ENCODE results near the gene SNTB2. TPM values are rescaled to one million over a fixed set of nuclear protein-coding genes. Genes with fewer than 3 reads are reported as not detected.
A peak's percentile ranks its signal among the peaks of the same experiment; 100 is the strongest.
"Not testable (repeated sequence)": the region's sequence is repeated elsewhere in the genome, so short reads cannot be mapped to it uniquely, and the experiment has no call there.

Gene SNTB2
- total RNA-seq, 1 experiment from 2014 or later = 48.2 TPM

DNA sequence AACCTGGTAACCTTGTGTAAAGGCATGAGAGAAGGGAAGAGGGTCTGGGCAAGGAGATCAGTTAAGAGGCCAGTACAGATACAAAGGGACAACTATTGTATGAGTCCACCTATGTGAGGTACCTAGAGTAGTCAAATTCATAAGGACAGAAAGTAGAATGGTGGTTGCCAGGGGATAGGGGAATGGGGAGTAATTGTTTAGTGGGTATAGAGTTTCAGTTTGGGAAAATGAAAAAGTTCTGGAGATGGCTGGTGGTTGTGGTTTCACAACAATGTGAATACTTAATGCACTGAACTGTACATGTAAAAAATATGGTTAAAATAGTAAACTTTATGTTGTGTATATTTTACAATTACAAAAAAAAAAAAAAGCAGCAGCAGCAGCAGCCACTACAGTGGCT lies 49.4 kb downstream of the SNTB2 start:
- DNase-seq (ENCODE audit: low read depth) = no peak

DNA sequence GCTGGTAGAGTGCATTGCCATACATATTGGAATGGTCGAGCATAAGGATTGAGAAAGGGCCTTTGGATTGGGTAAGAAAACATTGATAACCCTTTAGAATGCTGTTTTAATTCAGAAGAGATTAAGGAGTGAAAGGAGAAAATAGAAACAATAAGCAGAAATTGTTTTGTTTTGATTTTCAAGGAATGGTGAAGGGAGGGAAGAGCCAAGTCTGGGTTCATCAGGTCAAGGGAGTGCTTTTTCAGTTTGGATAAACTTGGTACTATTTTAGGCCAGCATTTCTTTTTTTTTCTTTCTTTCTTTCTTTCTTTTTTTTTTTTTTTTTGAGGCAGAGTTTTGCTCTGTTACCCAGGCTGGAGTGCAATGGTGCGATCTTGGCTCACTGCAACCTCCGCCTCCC lies 50.3 kb downstream of the SNTB2 start:
- no peak for DNase-seq (ENCODE audit: low read depth)

DNA sequence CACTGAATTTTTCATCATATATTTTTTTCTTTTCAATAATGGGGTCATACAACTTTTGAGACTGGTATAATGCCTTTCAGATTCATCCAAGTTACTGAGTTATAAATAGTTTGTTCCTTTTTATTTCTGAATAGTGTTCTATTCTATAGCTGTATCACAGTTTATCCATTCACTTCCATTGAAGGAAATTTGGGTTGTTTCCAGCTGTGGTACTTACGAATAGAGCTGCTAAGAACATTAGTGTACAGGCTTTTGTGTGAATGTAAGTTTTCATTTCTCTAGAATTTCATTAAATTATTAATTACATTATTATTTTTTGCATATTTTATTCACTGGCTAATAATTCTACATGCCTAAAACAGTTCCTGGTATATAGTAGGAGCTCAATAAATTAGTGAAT lies 52.9 kb downstream of the SNTB2 start:
- no peak for DNase-seq (ENCODE audit: low read depth)

DNA sequence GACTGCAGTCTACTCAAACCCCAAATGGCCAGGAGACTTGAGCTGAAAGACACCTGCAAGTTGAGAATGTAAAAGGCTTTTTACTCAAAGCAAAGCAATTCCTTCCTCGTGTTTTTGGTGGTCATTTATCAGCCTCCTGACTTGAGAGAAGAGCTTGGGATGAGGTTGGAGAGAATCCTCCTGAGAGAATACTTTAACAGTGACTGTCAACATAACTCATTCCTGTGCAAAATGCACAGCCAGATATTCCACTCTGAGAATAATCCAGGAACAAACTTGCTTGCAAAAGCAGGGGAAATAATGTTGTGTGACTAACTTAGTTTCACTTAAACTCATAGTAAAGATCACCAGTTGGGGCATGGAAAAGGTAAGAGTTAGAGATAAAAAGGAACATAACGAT lies 53.4 kb downstream of the SNTB2 start:
- DNase-seq (ENCODE audit: low read depth) = no peak

DNA sequence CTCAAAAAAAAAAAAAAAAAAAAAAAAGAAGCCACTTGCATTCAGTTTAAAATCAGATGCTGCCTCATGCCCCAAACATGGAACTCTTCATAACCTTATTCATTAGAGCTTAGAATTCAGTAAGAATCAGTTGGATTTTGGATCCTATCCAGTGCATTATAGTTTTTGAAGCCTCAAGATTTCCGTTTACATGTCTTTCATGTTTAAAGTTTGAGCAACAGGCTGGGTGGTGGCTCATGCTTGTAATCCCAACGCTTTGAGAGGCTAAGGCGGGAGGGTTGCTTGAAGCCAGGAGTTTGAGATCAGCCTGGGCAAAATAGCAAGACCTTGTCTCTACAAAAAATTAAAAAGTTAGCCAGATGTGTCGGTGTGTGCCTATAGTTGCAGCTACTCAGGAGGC lies 55.0 kb downstream of the SNTB2 start:
- DNase-seq (ENCODE audit: low read depth) = no peak

DNA sequence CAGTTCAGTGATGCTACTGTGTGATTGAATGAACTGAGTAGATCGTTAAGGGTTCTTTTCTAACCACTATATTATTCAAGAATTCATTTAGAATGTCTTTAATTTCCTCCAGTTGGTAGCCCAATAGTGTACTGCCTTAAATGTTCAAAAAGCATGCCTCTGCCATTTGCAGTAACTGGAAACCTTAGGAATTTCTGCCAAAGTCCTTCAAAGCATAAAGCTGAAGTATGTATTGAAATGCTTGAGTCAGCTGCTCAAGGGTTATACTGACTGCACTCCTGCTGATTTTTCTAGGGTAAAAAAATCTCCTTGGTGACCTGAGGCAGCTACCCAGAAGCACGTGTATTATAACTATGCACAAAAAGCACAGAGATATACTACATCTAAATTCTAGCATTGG lies 56.5 kb downstream of the SNTB2 start:
- DNase-seq (ENCODE audit: low read depth) = no peak

DNA sequence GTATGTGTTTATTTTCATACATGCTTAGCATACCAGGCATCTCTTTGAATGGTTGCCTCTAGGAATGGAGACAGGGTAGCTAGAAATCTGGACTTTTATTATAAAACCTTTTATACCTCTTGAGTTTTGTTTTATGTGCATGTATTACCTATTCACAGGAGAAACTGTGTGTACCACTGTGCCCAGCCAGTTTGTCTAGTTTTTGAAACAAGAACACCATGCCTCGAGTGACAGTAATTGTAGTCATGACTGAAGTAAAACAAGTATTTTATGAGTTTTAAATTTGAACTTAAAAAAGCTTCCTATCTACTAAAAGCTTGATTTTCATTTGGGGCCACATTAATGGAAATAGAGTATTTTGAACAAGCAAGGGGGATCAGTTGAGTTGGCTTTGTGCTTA lies 57.4 kb downstream of the SNTB2 start:
- DNase-seq (ENCODE audit: low read depth) = no peak

DNA sequence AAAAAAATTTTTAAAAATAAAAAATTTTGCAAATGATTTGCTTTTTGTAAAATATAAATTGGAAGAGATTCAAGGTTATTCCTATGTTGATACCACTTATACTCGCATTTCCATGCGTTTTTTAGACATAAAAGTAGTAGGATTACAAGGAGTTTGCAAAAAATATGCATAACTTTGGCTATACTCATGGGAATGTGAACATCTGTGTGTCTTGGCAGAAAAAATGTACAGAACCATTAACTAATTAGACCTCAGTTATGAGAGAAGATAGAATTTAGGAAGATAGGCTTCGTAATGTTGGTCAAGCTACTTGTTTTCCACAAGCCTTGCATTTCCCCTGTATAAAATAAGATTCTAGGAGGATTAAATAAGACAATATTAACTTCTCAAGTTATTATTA lies 63.1 kb downstream of the SNTB2 start:
- no peak for DNase-seq (ENCODE audit: low read depth)

DNA sequence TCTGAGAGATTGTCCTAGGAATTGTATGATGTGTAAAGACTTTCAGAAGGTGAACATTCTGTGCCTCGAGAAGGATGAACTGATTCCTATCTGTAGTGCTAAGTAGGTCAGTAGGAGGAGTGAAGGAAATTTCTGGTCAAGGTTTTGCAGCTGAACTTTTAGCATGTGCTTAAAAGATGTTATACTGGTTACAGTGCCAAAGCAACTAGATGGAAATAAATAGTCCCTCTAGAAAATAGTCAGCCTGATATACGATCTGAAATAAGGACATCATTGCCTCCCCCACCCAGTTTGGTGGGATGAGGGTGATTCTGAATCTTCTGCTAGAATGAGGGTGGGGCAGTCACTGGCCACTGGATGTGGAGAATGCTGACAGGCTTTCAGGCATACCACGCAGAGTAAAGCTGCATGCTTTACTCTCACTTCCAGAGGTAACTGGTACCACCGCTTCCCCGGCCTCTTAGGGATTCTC lies 66.9 kb downstream of the SNTB2 start:
- no peak for DNase-seq (ENCODE audit: low read depth)

DNA sequence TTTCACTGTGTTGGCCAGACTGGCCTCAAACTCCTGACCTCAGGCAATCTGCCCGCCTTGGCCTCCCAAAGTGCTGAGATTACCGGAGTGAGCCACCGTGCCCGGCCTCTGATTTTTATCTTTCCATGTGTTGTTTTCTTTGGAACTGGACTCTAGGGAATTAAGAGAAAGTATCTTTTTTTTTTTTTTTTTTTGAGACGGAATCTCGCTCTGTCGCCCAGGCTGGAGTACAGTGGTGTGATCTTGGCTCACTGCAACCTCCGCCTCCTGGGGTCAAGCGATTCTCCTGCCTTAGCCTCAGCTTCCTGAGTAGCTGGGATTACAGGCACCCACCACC lies 72.4 kb downstream of the SNTB2 start:
- not testable (repeated sequence) for DNase-seq (ENCODE audit: low read depth)

DNA sequence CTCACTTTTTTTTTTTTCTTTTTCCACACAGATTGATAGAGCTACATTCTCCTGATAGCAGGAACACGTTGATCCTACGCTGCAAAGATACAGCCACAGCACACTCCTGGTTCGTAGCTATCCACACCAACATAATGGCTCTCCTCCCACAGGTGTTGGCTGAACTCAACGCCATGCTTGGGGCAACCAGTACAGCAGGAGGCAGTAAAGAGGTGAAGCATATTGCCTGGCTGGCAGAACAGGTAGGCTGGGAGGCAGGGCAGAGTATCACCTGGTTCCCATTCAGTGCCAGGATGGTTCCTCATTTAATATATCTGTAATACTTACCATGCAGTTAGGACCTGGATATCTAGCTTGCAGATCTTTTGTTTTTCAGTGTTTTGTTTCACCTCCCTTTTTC lies 73.1 kb downstream of the SNTB2 start:
- no peak for DNase-seq (ENCODE audit: low read depth)

DNA sequence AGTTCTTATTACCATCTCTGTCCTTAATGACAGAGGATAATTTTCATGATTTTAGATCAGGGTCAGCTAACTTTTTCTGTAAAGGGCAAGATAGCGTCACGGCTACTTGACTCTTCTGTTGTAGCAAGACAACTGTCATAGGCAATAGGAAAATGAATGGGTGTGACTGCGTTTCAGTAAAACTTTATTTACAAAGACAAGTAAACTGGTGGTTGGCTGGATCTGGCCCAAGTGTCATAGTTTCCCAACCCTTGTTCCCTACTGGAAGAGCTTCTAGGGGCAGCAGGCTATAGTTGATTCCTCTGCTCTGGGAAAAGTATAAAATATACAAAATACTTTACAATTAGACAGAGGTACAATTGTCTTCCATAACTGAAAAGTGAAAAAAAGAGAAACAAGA lies 73.5 kb downstream of the SNTB2 start:
- no peak for DNase-seq (ENCODE audit: low read depth)

DNA sequence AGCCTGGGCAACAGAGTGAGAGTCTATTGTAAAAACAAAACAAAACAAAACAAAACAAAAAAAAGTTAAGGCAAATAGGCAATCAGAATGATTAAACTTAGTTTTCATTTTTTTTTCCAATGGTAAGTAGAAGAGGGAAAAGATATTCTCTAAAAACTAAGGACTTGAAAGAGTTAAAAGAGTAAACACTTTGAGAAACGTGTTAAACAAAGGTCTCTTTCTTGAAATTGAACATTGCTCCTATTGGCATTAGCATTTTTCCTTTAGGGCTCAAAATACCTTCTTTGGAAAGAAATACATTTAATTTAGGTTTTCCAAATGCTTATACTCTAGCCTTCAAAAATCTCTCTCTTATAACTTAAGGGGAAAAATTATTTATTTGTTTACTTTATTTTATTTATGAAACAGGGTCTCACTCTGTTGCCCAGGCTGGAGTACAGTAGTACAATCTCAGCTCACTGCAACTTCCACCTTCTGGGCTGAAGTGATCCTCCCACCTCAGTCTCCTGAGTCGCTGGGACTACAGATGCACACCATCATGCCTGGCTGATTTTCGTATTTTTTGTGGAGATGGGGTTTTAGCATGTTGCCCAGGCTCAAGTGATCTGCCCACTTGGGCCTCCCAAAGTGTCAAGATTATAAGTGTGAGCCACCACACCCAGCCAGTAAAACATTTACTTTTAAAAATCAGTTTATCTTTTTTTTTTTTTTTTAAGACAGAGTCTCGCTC lies 79.5 kb downstream of the SNTB2 start:
- no peak for DNase-seq (ENCODE audit: low read depth)

DNA sequence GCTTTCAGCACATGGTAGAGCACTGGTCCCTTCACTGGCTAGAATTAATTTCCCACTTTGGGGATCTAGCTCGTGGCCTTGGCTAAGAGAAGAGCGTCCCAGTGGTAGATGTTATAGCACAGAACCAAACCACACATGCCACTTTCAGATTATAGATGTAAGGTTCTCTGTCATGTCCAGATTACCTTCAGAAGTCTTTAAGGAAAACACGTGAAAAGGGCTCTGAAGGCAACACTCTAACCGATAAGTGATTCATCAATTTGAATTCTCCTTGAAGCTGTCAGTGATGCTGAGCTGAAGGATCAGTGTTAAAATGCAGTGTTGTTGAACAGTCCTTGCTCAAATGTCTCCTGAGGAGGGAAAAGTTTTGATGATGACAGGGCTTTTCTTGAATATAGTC lies 80.7 kb downstream of the SNTB2 start:
- no peak for DNase-seq (ENCODE audit: low read depth)

DNA sequence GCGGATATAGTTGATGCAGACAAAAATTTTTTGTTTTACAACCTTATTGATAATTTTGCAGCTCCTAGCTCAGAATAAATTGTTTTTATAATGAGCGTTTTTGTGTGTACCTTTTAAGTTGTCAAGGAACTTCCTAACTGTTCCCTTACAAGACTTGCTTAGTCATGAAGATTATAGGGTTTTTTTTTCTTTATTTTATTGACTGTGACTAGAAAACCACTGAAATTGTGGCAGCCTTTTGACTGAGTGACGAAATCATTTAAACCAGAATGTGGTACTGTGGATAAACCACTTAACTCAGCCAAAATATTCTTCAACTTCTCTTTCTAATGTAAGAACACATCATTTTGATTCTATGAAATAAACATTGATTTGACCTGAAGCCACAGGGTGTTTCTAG lies 83.4 kb downstream of the SNTB2 start:
- DNase-seq (ENCODE audit: low read depth) = peak; percentile 55

DNA sequence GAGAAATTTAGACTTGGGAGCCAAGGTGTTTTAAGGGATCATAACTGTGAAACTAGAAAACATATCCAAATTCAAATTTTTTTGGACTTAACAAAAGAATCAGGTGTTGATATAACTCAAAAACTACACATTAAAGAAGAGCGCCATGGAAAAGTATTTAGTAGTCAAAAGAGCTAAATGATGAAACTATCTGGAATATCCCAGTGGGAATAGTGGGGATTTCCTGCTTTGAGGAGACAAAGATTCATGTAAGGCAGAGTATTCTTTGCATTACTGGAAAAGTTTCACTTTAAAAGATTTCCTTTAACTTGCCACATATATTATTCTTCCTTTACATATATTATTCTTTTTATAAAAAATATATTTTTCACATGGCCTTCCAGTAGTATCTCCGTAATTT lies 83.9 kb downstream of the SNTB2 start:
- DNase-seq (ENCODE audit: low read depth) = no peak

DNA sequence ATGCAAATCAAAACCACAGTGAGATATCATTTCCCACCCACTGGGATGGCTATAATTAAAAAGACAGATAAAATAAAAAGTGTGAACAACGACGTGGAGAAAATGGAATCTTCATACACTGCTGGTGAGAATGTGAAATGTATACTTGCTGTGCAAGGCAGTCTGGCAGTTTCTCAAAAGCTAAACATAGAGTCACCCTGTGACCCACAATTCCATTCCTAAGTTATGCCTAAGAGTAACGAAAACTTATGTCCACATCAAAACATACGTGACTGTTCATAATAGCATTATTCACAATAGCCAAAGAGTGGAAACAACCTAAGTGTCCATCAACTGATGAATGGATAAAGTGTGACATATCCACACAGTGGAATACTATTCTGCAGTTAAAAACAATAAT lies 86.0 kb downstream of the SNTB2 start:
- DNase-seq (ENCODE audit: low read depth) = no peak

DNA sequence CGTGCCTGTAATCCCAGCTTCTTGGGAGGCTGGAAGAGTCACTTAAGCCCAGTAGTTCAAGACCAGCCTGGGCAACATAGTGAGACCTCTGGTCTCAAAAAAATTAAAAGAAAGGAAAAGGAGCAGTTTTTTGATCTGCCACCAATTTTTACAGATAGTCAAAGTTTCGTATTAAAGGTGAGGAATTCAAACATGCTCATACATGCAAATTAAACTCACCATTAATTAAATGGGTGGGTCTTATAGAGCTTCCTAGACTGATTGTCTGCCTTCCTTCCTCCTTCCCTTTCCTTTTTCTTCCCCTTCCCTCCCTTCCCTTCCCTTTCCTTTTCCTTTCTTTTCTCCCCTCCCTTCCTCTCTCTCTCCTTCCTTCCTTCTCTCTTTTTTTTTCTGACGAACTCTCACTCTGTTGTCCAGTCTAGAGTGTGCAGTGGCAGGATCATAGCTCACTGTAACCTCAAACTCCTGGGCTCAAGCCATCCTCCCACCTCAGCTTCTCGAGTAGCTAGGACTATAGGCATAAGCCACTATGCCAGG lies 87.8 kb downstream of the SNTB2 start:
- DNase-seq (ENCODE audit: low read depth) = peak; percentile 38

DNA sequence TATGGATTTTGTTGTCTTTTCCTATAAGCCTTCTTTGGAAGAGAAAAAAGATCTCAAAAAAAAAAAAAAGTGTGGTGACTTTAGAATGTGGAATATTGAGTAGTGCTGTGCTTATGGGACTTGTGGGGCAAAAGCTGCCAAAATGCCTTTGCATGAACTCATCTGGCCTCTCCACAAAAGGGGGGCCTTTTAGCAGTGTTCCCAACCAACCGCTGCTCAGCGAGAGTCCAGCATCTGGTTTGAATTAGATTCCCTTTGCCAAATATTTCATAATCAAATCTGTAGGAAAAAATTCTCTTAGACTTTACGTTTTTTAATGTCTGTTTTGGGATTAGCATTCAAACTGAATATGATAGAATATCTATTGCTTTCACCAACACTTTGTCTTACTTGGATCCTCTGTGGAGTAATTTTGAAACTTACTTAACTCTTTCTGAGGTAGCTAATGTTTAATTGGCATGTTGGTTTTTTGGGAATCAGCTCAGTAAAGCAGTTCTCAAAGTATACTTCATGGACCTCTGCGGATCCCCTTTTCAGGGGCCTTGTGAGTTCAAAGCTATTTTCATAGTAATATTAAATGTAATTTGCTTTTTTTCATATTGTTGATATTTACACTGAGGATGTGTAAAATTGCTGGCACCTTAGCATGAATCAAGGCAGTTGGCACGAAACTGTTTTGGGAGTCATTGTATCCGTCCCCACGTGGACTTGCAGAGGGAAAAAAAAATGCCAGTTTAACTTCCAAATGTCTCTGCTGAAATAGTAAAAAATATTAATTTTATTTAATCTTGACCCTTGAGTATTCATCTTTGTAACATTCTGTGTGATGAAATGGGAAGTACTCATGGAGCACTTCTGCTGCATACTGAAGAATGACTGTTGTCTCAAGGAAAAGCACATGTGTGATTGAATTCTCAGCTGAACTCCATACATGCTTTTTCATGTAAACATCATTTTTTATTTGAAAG lies 89.5 kb downstream of the SNTB2 start:
- DNase-seq (ENCODE audit: low read depth) = peak; percentile 74

DNA sequence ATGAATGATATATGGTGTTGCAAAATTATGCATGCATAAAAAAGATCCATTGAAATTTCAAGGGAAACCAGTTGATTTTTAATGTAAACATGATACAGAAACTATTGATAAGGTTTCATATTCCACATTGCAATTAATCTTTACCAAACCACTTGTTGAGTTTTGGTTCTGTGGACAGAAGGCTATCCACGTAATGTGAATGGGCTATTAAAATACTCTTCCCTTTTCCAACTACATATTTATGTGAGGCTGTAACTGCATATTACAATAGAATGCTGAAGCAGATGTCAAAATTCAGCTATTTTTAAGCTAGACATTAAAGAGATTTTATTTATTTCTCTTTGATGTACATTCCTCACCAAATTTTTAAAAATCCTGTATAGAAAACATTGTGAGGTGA lies 90.4 kb downstream of the SNTB2 start:
- DNase-seq (ENCODE audit: low read depth) = no peak

DNA sequence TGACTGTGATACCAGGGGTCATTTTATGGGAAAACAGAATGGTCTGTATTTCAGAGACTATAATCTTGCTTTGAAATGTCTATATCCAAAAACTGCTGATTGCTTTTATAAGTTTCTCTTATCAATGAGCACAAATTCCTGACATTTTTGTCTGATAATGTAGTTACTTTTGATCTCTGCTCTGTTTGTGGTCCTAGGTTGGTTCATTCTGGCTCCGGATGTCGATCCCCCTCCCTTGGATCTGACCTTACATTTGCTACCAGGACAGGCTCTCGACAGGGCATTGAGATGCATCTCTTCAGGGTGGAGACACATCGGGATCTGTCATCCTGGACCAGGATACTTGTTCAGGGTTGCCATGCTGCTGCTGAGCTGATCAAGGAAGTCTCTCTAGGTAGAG lies 96.9 kb downstream of the SNTB2 start:
- no peak for DNase-seq (ENCODE audit: low read depth)

DNA sequence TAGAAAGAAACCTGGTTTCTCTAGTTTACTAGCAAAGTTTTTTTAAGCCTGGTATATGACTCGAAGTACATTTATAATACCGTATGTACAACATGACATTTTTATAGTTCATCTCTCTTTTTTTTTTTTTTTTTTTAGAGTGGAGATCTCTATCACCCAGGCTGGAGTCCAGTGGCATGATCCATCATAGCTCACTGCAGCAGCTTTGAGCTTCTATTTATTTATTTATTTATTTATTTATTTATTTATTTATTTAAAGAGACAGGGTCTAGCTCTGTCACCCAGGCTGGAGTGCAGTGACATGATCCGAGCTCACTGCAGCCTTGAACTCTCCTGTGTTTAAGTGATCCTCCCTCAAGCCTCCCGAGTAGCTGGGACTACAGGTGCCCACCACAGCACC lies 98.3 kb downstream of the SNTB2 start:
- no peak for DNase-seq (ENCODE audit: low read depth)

All from M059J (cell line).